ENCODE data around the gene BEAN1. TPM values are rescaled to one million over a fixed set of nuclear protein-coding genes. Genes with fewer than 3 reads are reported as not detected.
"Not testable (repeated sequence)": the region's sequence is repeated elsewhere in the genome, so short reads cannot be mapped to it uniquely, and the experiment has no call there.

The BEAN1 gene
- total RNA-seq, 1 experiment from 2014 or later, result 0.37 TPM

- H3K79me2 ChIP-seq (ENCODE audit: low read depth), result no peaks in the 10 kb centered on the region
- no peaks in the 10 kb centered on the region for H3K36me3 ChIP-seq (ENCODE audit: low read depth)
- H3K9me3 ChIP-seq (ENCODE audit: insufficient read depth, low read depth), result no peaks in the 10 kb centered on the region; the same call in 1 of the 2 replicates
- ChIA-PET POLR2A (ENCODE audit: unreplicated experiment) (no interaction called here), CTCF (no interaction called here)
- H3K9me2 ChIP-seq (ENCODE audit: insufficient read depth), result no peaks in the 10 kb centered on the region
- no peak overlapping the region for H3K4me3 ChIP-seq
- H3F3A ChIP-seq (ENCODE audit: insufficient read depth, low read depth), result no peaks in the 10 kb centered on the region
- no peaks in the 10 kb centered on the region for H3K27me3 ChIP-seq (ENCODE audit: insufficient read depth, low read depth)
- no peak for DNase-seq
- intact Hi-C loops (cut with micrococcal nuclease; ENCODE audit: unreplicated experiment), result no loop called here
- BruUV-seq (replicated peaks), result no TSS peak
- no peaks in the 10 kb centered on the region for H3K4me1 ChIP-seq (replicated peaks; ENCODE audit: insufficient read depth)
- no peaks in the 10 kb centered on the region for H4K20me1 ChIP-seq (ENCODE audit: insufficient read depth)
- no peak overlapping the region for H3K27ac ChIP-seq
- TF ChIP-seq CTCF (conservative IDR thresholded peaks at IDR 0.05) (no peak), EZH2 (IDR thresholded peaks at IDR 0.05; ENCODE audit: low read depth) (no peak)
- no peak overlapping the region for H2AFZ ChIP-seq
- H3K4me2 ChIP-seq, result no peak overlapping the region
Measured at GRCh38 chr16:66494916-66495315, 67.8 kb downstream of the BEAN1 start.

- Histone ChIP-seq H3K4me3 (no peak overlapping the region), H3K9me2 (ENCODE audit: insufficient read depth) (no peaks in the 10 kb centered on the region), H3K27me3 (ENCODE audit: insufficient read depth, low read depth) (no peaks in the 10 kb centered on the region), H3K9me3 (ENCODE audit: insufficient read depth, low read depth) (no peaks in the 10 kb centered on the region; the same call in 1 of the 2 replicates), H3K79me2 (ENCODE audit: low read depth) (no peaks in the 10 kb centered on the region), H3K36me3 (ENCODE audit: low read depth) (no peaks in the 10 kb centered on the region), H3K27ac (no peak overlapping the region), H2AFZ (no peak overlapping the region), H4K20me1 (ENCODE audit: insufficient read depth) (no peaks in the 10 kb centered on the region), H3F3A (ENCODE audit: insufficient read depth, low read depth) (no peaks in the 10 kb centered on the region), H3K4me1 (replicated peaks; ENCODE audit: insufficient read depth) (no peaks in the 10 kb centered on the region), H3K4me2 (no peak overlapping the region)
- DNase-seq, result peak in 1 of 2 experiments; percentile 9
- intact Hi-C loops (cut with micrococcal nuclease; ENCODE audit: unreplicated experiment), result no loop called here
- TF ChIP-seq CTCF (conservative IDR thresholded peaks at IDR 0.05) (no peak), EZH2 (IDR thresholded peaks at IDR 0.05; ENCODE audit: low read depth) (no peak)
- POLR2A ChIA-PET (ENCODE audit: unreplicated experiment), result no interaction called here
- CTCF ChIA-PET, result no interaction called here
- no TSS peak for BruUV-seq (replicated peaks)
Measured at GRCh38 chr16:66495440-66495839, 68.3 kb downstream of the BEAN1 start.

GRCh38 chr16:66496226-66496625 is 69.1 kb downstream of the BEAN1 start:
- H3K4me1 ChIP-seq (replicated peaks; ENCODE audit: insufficient read depth); H3K79me2 ChIP-seq (ENCODE audit: low read depth); H3K36me3 ChIP-seq (ENCODE audit: low read depth); H3K9me2 ChIP-seq (ENCODE audit: insufficient read depth); H3K4me3 ChIP-seq; DNase-seq; H3F3A ChIP-seq (ENCODE audit: insufficient read depth, low read depth); H3K27me3 ChIP-seq (ENCODE audit: insufficient read depth, low read depth); H3K4me2 ChIP-seq; H4K20me1 ChIP-seq (ENCODE audit: insufficient read depth); H3K9me3 ChIP-seq (ENCODE audit: insufficient read depth, low read depth); BruUV-seq (replicated peaks); H2AFZ ChIP-seq; intact Hi-C loops (cut with micrococcal nuclease; ENCODE audit: unreplicated experiment); CTCF ChIA-PET; POLR2A ChIA-PET (ENCODE audit: unreplicated experiment); H3K27ac ChIP-seq: not testable (repeated sequence)

- DNase-seq; intact Hi-C loops (cut with micrococcal nuclease; ENCODE audit: unreplicated experiment); H3K9me3 ChIP-seq (ENCODE audit: insufficient read depth, low read depth); H3K36me3 ChIP-seq (ENCODE audit: low read depth); CTCF ChIA-PET; H3K9me2 ChIP-seq (ENCODE audit: insufficient read depth); H3F3A ChIP-seq (ENCODE audit: insufficient read depth, low read depth); H3K4me2 ChIP-seq; H3K27me3 ChIP-seq (ENCODE audit: insufficient read depth, low read depth); BruUV-seq (replicated peaks); H3K27ac ChIP-seq; H3K79me2 ChIP-seq (ENCODE audit: low read depth); H3K4me3 ChIP-seq; H2AFZ ChIP-seq; H4K20me1 ChIP-seq (ENCODE audit: insufficient read depth): not testable (repeated sequence)
- POLR2A ChIA-PET (ENCODE audit: unreplicated experiment), result interaction anchor here (0.6 kb wide), 1 partner anchor 22 kb away, joined by 3 read pairs; no protein-coding TSS in a partner anchor
- H3K4me1 ChIP-seq (replicated peaks; ENCODE audit: insufficient read depth), result peaks cover 13% of the 10 kb centered on the region
Measured at GRCh38 chr16:66497921-66498320, 70.8 kb downstream of the BEAN1 start.

GRCh38 chr16:66501563-66501962 is 74.5 kb downstream of the BEAN1 start:
- Histone ChIP-seq H3K4me2 (peak overlapping the region; percentile 20; the same call in 1 of the 2 replicates), H3K27ac (peak overlapping the region; percentile 42; the same call in 1 of the 2 replicates), H3K4me1 (replicated peaks; ENCODE audit: insufficient read depth) (peaks cover 30% of the 10 kb centered on the region)
- DNase-seq; H3K79me2 ChIP-seq (ENCODE audit: low read depth); H3F3A ChIP-seq (ENCODE audit: insufficient read depth, low read depth); H3K27me3 ChIP-seq (ENCODE audit: insufficient read depth, low read depth); H4K20me1 ChIP-seq (ENCODE audit: insufficient read depth); H3K9me3 ChIP-seq (ENCODE audit: insufficient read depth, low read depth); intact Hi-C loops (cut with micrococcal nuclease; ENCODE audit: unreplicated experiment); H3K36me3 ChIP-seq (ENCODE audit: low read depth); H2AFZ ChIP-seq; H3K4me3 ChIP-seq; BruUV-seq (replicated peaks); H3K9me2 ChIP-seq (ENCODE audit: insufficient read depth); CTCF ChIA-PET: not testable (repeated sequence)
- POLR2A ChIA-PET (ENCODE audit: unreplicated experiment), result interaction anchor here (0.7 kb wide), 1 partner anchor 46 kb away, joined by 14 read pairs; no protein-coding TSS in a partner anchor

Measured in PC-9 (cell line).